Hematopoietic multipotent progenitor cell treated with erythropoietin and hydrocortisone succinate and interleukin-3 and kit ligand, for 6 days (in vitro differentiated cells): ENCODE data around the gene FOXF2.

ENCODE experiments used
- DNase-seq: peaks from one replicate; pipeline ENCODE4 v3.0.0-alpha.2; 2015

FOXF2 gene

DNA sequence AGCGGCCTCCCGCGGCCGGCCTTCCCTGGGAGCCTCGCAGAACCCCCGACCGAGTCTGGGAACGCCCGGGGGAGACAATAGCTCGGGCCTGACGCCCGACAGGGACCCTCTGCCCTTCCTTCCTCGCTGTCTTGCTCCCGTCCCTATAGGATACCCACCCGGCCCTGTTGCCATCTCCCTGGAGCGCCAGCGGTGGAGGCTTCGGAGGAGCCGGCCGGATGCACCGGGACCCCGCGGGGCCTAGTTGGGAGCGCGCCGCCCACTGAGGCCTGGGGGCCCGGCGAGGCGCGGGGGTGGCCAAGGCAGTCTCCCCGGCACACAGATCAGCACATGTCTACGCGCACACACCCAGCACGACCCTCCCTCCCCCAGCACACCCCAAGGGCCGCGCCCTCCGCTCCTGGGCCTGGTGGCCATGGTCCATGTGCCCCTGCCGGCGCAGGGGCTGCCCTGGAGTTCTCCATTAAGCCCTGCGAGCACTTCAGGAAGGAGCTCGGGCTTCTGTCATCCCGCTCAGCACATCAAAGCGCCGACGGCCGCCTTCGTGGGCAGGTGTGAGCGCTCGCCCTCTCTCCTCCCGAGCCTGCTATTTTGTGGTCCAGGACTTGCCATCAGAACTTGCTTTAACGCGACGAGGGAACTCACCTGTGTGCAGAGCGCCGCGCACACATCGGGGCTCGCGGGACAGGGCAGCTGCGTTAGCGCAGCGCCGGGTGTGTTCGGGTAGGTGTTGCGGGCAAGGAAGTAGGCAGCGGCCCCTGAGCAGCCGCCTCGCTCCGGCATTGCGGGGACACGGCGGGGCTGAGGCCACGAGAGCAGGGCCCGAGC, 3.7 kb downstream of the FOXF2 start:
- no peak for DNase-seq

DNA sequence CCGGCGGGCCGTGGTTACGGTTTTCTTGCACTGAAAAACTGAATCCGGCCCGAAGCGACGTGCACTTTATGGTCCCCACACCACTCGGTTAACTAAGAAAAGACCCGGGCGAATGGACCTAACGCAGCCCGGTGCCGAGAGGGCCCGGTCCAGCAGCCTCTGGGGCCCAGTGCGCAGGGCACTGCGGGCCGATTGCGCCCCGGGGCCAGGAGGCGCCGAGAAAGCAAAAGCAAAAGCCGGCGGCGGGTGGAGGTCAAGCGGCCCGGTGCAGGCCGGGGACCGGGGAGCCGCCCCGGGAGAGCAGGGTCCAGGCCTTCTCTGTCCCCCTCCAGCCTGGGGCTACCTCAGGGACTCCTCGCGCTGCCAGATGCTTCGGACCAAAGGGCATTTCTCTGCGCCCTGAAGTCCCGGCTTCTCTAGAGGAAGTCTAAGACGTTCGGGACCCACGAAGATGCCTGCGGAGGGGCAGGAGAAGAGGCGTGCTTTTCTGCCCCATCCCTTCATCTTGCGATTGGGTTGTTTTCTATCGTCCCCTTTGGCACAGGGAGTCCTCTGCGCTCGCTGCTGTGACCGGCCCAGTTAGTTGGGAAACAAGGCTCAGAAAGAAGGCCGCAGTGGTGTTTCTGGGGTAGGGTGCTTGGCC, 4.4 kb downstream of the FOXF2 start:
- no peak for DNase-seq

DNA sequence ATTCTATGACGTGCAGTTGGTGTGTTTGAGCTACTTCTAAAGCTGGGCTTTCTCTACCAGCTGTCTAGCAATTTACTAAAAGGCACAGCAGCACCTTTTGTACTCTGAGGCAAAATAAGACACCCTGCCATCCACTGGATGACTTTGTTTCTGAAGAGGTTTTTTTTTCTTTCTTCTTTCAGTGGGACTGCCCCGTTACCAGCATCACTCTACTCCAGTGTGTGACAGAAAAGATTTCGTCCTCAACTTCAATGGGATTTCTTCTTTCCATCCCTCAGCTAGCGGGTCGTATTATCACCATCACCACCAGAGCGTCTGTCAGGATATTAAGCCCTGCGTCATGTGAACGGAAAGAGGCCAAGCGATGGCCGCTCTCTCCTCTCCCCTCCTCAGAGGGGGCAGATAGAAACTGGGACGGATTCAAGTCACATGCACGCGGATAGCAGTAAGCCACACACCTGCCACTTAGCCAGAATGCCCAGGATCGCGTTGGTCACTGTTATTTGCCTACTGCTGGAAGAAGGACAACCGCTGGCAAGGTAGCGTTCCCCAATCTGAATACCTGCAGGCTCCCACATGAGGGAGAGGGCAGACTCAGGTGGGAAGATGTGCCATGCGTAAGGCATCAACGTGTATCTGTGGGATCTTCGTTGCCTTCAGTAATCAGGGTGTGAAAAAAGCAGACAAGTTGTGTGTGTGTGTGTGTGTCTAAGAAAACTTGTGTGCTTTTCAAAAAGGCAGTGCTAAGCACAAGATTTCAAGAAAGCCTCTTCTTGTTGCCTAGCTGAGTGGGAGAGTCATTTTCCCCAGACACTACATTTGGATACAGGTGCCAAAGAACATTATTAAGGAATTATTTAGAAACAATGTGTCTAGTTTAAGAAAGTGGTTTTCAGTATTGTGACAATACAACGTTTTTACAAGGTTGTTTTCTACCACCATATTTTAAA, 5.4 kb downstream of the FOXF2 start:
- DNase-seq, result no peak

DNA sequence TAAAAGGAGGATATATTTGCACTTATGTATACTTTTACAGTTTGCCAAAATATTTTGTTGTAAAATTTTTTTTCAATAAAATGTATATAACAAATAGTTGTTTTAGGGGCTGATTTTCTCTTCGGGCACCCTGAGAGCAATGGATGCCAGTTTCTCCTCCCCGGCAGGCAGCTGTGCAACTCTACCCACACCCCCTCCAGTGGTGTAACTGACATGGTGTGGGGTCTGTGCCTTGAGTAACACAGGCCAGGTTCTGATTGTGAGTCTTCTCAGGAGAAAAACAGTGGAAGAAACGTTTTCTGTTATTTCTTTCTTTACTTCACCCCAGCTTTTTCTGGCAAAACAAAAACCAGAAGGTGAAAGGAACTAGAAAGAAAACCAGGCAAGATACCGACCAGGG, 6.1 kb downstream of the FOXF2 start:
- DNase-seq, result no peak

DNA sequence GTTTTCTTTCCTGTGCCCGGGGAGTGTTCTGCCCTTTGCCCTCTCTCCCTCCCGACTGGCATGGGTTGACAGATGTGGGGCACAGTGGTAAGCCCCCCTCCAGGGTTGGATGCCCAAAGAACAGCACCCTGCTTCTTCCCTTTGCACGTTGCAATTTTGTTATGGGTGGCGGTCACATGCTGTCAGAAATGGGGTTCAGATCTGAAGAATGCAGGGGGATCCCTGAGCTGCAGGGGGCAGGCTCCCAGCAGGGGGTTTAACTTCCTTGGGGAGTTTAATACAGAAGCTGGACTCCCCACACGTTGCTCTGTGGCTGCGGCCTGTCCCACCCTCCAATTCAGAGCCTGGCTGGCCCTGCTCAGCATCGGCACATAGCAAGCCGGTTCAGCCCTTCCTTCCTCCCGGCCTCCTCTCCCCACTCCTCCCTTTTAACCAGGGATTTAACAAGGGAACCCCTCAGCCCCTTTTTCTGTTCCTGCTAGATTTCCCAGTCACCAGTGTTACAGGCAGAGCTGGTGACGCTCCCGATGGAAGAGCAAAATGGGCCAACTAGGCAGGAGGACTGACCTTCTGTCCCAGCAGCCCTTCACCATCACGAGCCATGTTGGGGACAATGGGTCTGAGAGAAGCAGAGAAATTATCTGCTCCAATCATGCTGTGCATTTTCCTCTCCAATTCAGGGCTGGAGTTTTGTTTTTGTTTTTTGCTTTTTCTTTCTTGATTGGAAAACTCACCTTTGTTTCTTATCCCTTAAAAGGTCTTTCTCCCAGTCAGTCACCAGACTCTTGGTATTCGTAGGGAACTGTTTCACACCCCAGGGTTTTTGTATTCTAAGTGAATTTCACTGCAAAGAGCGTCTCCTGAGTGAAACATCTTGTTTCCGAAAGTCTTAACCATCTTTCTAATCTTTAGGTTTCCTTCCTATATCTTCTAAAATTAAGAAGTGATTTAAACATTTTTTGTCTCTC, 6.8 kb downstream of the FOXF2 start:
- DNase-seq, result no peak

DNA sequence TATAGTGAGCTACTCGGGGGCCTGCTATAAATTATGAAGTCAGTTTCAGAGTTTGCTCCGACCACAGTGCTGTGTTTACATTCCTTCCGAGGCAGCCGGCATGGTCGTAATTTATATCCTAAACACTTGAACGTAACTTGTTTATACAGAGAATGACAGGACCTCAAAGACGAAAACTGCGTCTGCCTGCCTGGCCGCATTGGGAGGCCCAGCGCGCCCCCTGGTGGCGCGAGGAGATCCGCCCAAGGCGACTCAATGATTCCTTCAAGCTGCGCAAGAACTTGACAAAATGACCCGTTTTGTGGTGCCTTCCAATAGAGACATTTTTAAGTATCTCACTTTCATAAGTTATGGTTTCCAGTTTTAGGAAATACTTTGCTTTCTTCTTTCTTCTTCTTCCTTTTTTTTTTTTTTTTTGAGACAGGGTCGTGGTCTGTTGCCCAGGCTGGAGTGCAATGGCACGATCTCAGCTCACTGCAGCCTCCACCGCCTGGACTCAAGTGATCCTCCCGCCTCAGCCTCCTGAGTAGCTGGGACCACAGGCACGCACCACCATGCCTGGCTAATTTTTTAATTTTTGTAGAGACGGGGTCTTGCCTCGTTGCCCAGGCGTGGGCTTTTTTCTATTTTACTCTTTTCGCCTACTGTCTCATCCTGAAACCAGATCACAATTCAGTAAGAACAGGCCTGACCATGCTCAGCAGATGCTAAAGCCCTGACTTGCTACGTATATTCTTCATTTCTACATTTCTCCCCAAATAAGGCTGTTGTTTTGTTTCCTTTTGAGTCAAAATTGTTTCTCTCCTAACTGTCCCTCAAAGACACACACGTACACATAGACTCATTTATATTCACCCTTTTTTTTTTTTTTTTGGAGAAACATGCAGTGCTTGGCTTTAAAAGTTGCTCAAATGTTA, 7.8 kb downstream of the FOXF2 start:
- DNase-seq, result peak; percentile 83

DNA sequence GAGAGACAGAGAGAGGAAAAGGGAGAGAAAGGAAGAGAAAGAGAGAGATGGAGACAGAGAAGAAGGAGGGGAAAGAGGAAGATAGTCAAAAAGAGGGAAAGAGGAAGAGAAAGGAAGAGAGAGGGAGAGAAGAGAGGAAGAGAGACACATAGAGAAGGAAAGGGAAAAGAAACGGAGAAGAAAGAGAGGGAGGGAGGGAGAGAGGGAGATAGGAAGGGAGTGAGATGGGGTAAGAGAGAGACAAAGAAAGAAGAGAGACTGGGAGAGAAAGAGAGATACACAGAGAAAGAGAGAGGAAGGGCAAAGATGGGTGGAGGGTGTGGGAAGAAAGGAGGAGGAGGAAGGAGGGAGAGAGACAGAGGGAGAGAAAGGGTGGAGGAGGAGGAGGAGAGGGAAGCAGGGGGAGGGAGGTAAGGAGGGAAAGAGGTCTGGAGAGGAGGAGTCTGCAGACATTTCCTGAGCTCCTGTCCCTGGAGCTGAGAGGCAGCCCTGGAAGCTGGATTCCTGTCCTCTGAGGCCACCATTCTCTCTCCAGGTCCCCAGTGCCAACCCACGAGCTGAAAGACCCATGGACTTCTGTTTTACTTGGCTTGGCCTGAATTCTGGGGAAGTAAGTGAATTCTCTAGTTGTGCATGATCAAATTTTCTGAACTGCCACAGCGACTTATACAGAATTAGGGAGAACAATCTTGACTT, 9.9 kb downstream of the FOXF2 start:
- no peak for DNase-seq

DNA sequence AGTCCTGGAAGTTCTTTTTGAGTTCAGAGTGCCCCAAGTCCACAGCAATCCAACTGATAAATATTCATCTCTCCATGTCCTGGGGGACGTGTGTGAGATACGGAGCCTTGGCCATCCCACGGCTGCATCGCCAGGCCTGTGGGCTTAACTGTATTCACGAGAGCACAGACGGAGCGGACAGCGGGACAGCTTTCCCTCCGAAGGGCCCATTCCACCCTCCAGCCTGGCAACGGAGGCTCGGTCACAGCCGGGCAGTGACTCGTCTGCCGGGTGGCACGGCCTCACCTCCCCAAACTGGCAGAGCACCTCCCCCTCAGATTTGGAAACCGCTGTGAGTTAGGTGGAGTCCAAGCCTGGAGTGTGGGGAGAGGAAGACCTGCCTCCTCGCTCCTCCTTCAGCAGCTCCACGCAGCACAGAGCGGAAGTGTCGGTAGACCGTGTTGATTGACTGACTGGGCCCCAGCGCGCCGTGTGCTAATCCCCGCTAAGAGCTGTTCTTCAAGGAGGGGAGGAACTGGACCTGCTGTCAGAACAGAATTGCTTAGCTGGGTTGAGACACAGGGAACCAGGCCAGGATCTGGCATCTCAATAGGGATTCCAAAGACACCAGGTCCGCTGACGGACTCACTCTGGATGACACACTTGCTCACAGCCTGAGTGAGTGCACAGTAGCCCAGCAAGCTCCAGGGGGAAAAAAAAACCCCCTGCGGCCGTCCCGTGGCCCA, 10.9 kb downstream of the FOXF2 start:
- no peak for DNase-seq

DNA sequence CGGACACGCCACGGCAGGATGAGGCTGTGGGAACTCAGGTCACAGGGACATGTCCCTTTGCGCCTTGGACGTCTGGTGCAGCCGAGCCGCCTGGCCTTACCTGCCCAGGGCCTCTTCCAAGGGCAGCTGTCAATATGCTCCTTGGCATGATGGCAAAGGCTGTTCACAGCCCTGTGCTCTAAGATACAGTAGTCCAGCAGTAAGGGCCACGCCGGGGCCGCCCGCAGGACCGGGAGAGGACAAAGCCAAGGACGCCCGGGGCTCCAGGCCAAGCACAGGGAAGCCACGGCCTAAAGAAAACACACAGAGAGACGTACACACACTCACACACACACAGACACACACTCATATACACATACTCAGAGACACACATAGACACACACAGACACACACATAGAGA, 13.0 kb downstream of the FOXF2 start:
- DNase-seq, result no peak

DNA sequence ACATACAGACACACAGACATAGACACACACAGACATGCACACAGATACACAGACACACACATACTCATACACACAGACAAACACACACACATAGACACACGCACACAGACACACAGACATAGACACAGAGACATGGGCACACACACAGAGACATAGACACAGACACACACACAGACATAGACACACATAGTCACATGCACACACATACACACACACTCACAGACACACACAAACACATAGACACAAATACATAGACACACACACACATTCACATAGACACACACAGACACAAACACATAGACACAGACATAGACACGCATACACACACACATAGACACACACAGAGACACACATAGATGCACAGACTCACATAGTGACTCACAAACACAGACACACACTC, 13.5 kb downstream of the FOXF2 start:
- no peak for DNase-seq

DNA sequence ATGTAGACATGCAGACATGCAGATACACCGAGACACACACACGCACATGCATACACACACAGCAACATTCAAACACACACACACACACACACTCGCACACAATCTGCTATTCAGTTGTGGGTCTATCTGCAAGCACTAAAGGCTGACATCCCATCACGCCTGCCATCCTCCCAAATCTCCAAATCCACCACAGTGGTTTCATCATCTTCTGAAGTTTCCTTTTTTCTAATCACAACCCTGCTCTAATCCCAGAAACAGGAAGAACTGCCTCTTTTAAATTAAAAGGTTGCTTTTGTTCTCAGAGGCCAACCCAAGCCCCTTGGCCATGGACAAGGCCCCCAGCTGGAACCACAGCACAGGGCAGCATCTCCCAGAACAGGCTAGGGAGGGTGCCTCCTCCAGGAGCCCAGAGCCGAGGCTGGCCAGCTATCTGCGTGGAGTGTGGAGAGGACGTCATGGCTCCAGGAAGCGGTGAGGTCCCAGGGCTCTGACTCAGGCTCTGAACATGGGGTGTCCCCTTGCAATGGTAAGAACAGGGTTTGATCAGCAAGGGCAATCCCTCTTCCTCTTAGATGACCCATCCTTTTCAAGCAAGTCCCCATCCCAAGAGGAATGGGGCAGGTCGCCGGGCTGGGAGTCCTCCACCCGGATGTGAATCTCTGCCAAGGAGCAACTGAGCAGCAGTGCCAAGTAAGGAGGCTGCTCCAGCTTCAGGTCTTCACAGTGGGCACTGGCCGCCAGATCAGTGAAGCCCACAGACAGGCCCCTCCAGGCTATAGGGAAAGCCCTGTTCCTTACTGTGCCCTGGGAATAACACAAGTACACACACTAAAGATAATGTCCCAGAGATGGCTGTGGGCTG, 14.7 kb downstream of the FOXF2 start:
- DNase-seq, result no peak

DNA sequence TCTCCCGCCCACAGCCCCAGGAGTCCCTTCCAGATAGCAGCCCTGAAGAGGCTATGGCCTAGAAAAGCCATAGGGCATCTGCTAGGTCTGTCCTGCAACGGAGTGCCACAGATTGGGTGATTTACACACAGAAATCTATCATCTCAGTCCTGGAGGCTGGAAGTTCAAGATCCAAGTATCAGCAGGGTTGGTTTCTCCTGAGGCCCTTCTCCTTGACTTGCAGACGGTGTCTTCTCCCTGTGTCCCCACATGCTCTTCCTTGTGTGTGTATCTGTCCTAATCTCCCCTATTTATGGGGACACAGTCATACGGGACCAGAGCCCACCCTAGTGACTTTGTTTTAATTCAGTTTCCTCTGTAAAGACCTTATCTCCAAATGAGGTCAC, 15.3 kb downstream of the FOXF2 start:
- DNase-seq, result no peak

DNA sequence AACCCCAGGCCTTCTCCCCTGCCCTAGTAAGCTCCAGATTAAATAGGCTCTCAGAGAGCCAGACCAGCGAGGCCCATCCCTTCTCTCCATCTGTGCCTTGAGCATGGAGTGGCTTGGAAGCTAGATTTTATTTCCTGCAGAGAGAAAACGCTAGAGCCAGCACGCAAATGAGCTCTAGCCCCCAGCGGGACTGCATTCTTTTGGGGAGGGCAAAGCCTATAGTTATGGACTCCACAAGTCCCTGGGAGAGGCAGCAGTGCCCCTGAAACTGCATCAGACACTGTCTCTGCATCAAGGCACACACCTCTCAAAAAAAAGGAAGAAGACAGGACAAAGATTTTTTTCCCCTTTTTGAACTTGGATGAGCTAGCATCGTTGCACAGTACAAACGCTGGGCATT, 15.8 kb downstream of the FOXF2 start:
- DNase-seq, result no peak

DNA sequence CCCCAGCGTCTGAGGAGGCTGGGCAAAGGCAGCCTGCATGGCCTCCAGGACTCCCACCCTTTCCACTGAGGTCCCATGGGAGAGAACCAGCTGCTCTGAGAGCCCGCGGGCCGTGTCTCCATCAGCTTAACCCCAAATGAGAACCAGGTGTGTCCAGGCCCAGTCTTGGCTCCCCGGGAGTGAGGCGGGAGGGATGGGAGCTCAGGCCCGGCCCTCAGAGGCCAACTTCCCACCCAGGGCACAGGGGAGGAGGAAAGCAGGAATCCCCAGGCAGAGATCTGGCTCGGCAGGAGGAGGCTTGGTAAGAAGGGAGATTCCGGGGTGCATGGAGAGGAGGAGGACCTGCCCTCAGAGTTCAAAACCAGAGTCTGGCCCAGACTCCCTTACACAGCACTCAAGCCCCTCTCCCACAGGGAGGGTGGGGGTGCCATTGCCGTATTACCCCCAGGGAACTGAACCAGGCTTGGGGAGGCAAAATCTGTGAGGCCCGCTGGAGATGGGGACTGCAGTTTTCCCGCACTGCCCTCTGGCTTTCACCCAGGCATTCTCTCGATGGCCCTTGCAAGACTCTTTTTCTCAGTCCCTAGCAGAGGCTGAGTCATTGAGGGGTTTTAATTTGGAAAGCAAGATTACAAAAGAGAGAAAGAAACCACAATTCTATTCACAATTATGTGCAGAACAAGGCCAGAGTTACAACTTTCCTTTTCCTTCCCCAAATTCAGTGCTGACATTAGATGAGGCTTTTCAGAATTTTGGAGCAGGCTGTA, 17.1 kb downstream of the FOXF2 start:
- no peak for DNase-seq

DNA sequence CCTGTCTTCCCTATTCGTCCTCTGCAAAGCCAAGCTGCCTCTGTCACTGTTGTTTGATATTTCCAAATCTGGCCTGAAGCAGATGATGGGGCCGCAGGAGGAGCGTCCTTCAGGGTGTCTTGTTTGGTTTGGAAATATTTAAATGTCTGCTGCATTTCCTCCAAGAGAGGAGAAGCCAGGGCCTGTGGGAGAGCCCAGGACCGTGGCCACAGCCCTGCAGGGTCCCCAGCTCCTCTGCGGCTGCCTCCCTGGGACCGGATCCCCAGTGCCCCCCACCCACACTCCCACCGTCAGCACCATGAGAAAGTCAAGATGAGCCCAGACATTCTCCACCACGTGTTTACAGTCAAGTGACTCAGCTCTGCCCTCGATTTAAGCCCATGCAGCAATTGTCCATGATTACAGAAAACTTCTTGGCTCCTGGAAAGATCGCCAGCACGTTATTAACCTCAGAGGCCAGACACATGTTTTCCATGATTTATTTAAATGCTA, 18.2 kb downstream of the FOXF2 start:
- DNase-seq, result no peak

DNA sequence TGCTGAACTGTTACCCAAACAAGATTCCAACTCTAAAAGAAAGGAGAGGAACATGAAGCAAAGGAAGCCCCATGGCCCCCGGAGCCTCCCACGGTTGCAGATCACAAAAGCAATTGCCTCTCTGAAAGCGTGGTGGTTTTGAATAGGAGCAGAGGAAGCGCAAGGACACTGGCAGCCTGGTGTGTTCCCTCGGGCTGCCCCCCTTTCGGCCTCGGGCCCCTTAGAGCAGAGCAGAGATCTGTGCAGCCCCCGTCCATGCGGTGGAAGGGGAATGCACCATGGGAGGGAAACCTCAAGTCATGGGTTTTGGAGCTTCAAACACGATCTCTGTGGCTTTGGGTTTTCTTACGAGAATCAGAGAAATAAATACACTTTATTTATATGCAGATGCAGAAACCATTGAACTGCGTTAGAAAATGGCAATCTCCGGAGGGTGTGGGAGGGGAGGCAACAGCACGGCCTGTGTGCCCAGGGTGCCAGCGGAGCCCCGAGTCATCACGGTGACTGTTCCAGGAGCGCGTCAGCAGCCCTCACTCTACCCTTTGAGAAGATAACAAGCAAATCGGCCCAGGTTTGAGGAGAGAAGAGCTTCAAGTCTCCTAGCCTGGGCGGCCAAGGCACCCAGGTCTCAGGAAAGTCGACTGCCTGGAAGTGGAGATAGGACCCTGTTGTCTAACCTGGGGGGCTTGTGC, 20.5 kb downstream of the FOXF2 start:
- no peak for DNase-seq

DNA sequence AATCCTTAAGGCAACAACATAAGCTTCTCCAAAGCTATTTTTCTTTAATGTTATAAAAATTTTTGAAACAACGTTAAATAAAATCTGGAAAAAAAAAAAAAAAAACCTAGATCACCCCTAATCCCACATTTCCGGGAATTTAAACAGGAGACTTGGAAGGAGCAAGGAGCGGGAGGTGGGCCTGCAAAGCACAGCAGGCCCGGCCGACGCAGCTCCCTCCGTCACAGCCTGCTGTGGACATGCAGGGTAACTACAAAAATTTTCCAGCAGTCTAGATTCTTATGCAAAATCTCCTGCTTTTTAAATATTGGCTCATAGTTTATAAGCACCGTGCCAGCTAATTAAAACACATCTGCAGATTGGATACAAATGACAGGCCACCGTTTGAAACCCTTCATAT, 23.5 kb downstream of the FOXF2 start:
- DNase-seq, result no peak
